HG02885 (cell line): ENCODE measurements around the gene ANKRD11.
"Not testable (repeated sequence)": the region's sequence is repeated elsewhere in the genome, so short reads cannot be mapped to it uniquely, and the experiment has no call there.

Experiments used
- ATAC-seq: cut with Tn5 transposase; IDR thresholded peaks from one replicate; pipeline ENCODE4 v1.9.1; 2021; ENCODE audit warnings: mild to moderate bottlenecking; ENCODE audit not compliant: unreplicated experiment, poor library complexity

The ANKRD11 gene

GRCh38 chr16:89482150-89482816 is 8.1 kb downstream of the ANKRD11 start:
- ATAC-seq: no peak

GRCh38 chr16:89481356-89481955 is 8.9 kb downstream of the ANKRD11 start:
- no peak for ATAC-seq

GRCh38 chr16:89478576-89479221 is 11.7 kb downstream of the ANKRD11 start:
- no peak for ATAC-seq

- peak; percentile 53 for ATAC-seq
Measured at GRCh38 chr16:89476811-89477261, 13.5 kb downstream of the ANKRD11 start.

- ATAC-seq: peak; percentile 27
Measured at GRCh38 chr16:89476379-89476778, 14.0 kb downstream of the ANKRD11 start.

- ATAC-seq: no peak
Measured at GRCh38 chr16:89475144-89475543, 15.2 kb downstream of the ANKRD11 start.

- no peak for ATAC-seq
Measured at GRCh38 chr16:89473791-89474414, 16.5 kb downstream of the ANKRD11 start.

- ATAC-seq: no peak
Measured at GRCh38 chr16:89473136-89473712, 17.1 kb downstream of the ANKRD11 start.

GRCh38 chr16:89472711-89473075 is 17.7 kb downstream of the ANKRD11 start:
- ATAC-seq: no peak

- no peak for ATAC-seq
Measured at GRCh38 chr16:89467382-89467781, 23.0 kb downstream of the ANKRD11 start.

GRCh38 chr16:89466920-89467319 is 23.4 kb downstream of the ANKRD11 start:
- no peak for ATAC-seq

GRCh38 chr16:89463312-89463711 is 27.0 kb downstream of the ANKRD11 start:
- not testable (repeated sequence) for ATAC-seq

- not testable (repeated sequence) for ATAC-seq
Measured at GRCh38 chr16:89462639-89463038, 27.7 kb downstream of the ANKRD11 start.

GRCh38 chr16:89461890-89462289 is 28.5 kb downstream of the ANKRD11 start:
- not testable (repeated sequence) for ATAC-seq

GRCh38 chr16:89460556-89460955 is 29.8 kb downstream of the ANKRD11 start:
- no peak for ATAC-seq

GRCh38 chr16:89458967-89459366 is 31.4 kb downstream of the ANKRD11 start:
- ATAC-seq: no peak

GRCh38 chr16:89458551-89458950 is 31.8 kb downstream of the ANKRD11 start:
- no peak for ATAC-seq

GRCh38 chr16:89456419-89456959 is 33.9 kb downstream of the ANKRD11 start:
- ATAC-seq: no peak

GRCh38 chr16:89455692-89456091 is 34.7 kb downstream of the ANKRD11 start:
- ATAC-seq: no peak

GRCh38 chr16:89455178-89455577 is 35.2 kb downstream of the ANKRD11 start:
- ATAC-seq: no peak
